Stimulated activated CD4-positive, alpha-beta T cell treated with anti-CD3 and anti-CD28 coated beads, Interleukin-12 subunit alpha, Interleukin-12 subunit beta, amount 100 ng/mL, for 24 hours (primary cell): ENCODE data around the gene VPS13D.
"Not testable (repeated sequence)": the region's sequence is repeated elsewhere in the genome, so short reads cannot be mapped to it uniquely, and the experiment has no call there.

Source experiments
- DNase-seq, 2 experiments: peaks; one replicate each; pipeline ENCODE4 v3.0.0-alpha.2; 2020; ENCODE audit warnings: low read depth in 2 of 2

The VPS13D gene

DNA sequence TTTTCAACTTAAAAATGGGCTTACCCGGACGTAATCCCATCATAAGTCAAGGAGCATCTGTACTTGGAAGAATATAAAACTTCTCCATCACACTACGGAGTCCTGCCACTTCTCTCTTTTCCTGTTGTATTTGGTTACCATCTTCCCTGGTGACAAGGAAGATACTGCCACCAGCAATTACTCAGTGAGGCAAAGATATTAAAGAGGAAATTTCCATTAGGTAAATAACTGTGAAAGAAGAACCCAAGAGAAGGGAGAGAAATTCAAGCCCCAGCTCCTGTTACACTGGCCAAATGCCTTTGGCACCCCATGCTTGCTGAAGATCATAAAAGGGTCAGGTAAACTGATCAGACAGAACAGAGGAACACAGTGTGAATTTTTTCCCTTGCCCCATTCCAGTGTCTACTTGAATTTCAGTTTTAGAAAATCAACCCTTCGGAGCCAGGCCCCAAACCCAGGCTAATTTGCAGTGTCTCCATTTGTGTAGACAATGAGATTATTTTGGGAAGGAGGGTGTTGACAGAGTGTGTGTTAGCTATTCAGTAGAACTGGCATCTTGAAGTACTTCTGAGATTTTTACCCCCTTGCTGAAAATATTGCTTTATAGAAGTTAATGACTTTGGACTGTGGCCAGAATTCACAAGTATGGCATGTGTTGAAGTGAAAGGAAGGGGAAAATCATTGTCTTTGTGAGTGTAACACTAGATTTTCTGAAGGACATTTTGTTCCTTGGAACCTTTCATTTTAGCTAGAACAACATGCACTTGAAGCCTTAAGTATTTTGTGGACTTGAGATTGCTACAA, 221.1 kb downstream of the VPS13D start:
- DNase-seq, result no peak

DNA sequence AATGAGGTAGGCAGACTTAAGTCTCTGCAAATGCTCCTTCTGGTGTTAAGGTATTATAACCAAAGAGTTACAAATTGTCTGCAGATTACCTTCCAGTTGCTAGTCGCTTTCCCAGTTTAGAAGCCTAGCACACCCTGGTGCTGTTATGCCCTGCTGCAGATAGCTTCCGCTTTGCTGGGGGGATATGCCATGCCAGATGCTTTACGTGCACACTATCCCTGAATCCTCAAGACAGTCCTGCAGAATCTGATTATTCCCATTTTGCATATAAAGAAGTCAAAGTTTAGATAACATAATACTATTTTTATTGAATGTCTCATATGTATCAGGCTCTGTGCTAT, 221.7 kb downstream of the VPS13D start:
- DNase-seq, result no peak

DNA sequence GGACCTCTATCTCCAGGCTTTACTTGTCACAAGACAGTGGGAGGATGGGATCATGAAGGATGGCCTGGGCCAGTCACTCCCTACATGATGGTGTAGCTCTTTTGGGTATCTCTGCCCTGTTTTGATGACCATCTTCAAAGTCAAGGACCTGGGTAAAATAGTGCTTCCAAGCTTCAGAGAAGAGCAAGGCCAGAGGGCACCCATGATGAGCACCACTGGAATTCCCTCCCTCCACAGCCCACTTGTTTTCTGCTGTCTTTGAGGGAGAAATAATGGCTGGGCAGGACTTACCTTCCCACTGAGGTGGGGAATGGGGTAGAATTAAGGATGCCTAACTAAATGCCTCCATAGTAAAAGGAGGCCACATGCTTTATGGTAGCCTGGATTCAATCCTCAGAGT, 222.4 kb downstream of the VPS13D start:
- DNase-seq, result no peak

DNA sequence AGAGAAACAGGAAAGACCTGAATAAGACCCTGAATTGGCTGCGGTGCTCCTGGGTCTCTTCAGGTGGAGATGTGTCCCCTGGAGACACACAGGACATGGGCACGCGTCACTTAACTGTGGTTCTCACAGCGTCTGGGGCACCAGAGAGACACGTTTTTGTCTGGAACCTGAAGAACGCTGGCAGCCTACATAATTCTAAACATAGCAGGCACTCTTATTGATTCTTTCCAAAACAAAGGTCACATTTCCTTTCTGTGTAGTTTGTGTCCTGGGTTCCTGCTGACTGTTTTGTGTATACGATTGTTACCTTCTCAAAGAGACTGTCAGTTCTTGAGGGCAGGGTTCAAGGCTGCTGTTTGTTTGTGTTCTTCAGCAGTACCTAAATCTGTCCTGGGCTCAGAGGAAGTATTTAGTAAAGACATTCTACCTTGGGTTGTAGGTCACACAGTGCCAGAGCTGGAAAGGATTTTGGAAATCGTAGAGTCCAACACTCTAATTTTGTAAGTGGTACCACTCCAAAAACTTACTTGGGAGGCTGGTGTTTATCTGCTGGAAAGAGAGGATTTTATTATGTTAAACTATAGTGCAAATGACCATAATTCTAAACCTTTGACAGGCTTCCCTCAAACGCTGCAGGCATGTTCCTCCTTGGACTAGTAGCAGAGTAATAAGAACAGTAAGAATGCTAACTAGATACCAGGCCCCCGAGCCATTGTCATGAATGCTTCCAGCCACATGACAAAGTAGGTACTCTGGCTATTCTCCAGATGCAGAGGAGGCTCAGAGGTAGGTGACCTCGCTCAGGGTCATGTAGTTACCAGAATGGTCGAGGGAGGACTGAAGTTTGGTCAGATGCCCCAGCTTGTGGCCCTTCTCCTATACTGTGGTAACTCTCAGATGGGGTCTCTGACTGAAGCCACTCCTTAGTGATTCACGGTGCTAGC, 223.8 kb downstream of the VPS13D start:
- no peak for DNase-seq

DNA sequence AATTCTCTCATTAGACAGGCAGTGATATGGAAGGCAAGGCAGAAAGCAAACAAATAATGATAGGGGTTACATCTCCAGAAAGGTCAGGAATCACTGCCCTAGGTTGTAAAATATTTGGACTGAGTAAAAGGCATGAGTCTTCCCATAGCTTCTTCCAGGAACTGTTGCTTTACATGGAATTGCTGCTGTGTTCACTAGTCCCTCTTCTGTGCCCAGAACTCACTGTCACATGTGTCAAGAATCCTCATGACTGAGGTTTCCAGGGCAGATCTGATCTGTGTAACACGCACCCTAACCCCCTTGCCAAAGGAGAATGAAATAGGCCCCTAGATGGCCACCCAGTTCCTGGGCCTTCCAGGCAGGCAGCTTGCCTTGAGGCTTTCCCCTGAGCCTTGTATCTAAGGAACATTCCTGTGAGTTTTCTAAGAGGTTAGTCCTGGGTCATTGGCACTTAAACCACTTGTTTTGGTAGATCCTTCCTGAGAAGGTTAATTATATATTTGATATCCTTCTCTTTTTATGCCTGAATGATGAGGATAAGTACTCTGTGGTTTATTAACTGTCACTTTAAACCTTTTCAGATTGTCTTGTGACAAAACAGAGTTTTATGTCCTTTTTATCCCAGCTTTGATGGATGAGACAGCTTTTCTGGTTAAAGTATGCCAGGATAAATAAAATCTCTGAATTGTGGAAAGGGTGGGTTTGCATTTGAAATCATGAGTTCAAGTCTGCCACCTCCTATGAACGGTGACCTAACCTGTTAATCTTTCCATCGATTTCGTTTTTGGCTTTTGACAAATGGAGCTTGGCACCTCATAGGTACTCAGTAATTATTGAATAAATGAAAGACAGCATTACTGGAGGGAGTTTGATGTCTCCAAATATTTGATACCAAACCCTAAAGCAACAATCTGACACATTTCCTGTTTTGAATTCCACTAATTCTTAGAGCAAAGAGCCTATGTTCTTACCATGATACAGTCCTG, 224.9 kb downstream of the VPS13D start:
- DNase-seq, result no peak

DNA sequence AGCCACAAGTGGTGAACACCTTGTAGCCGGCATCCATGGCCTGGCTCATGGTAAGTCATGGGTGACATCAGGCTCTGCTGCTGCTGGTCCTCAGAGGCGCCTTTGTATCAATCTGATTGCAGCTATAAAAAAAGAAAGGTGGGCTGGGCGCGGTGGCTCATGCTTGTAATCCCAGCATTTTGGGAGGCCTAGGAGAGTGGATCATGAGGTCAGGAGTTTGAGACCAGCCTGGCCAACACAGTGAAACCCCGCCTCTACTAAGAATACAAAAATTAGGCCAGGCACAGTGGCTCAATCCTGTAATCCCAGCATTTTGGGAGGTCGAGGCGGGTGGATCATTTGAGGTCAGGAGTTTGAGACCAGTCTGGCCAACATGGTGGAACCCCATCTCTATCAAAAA, 226.3 kb downstream of the VPS13D start:
- DNase-seq, result not testable (repeated sequence)

DNA sequence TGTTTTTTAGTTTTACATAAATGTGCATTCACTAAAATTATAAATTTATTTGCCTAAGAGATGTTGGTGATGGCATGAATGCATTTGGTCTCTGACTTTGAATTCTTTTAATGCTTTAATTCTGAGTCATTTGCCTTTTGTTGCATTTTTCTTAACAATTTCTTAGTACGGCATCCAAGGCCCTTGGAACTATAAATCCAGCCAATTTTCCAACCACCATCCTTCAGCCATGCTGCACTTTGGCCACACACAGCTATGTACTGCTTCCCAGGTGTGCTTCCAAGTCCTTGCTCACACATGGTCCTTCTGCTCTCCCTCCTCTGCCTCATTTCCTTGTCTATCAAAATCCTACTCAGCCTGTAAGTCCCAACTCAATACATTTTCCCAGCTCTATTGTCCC, 227.1 kb downstream of the VPS13D start:
- DNase-seq, result no peak

DNA sequence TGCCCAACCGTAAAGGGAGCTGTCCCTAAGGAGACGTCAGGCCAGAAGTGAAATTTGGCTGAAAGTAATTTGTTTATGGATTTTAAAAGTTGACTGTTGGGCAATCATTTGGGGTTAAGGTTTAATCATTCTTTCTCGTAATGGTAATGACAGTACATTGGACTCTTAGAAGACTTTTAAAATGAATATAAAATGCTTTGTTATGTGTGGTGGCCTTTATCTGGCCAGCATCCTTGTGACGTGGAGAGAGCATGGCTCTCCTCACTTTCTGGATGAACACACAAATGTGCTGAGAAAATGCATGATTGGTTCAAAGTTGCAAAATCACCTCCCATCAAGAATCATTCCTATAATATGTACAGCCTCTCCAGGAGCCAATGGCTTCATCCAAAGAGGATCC, 227.9 kb downstream of the VPS13D start:
- DNase-seq, result no peak

DNA sequence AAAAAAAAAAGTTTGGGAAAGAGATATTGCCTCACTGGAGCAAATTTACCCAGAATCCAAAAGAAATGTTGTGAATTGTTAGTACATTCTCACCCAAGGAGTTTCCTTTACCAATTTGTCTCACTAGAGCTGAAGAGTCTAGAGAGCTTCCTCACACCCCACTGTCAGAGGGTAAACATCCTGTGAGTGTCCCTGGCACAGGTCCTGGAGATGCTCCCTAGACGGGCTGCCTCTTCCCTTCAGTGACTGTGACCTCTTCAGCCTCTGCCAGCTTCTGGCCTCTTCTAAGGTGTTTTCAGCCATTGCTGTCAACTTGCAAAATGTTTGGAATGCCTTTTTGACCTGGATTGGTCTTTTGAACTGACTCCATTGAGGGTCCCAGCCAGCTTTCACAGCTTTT, 228.7 kb downstream of the VPS13D start:
- no peak for DNase-seq

DNA sequence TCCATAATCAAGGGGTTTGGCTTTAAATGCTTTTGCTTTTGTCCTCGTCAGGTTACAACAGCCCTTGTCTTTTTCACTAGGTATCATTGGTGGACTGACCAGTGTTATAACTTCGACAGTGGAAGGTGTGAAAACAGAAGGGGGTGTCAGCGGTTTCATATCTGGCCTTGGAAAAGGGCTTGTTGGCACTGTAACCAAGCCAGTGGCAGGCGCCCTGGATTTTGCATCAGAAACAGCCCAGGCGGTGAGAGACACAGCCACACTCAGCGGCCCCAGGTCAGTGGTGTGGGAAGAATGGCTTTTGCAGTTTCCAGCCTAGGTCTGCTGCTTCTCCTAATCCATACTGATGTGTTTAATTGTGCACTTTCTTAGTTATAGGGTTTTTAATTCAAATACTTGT, 230.3 kb downstream of the VPS13D start:
- no peak for DNase-seq

DNA sequence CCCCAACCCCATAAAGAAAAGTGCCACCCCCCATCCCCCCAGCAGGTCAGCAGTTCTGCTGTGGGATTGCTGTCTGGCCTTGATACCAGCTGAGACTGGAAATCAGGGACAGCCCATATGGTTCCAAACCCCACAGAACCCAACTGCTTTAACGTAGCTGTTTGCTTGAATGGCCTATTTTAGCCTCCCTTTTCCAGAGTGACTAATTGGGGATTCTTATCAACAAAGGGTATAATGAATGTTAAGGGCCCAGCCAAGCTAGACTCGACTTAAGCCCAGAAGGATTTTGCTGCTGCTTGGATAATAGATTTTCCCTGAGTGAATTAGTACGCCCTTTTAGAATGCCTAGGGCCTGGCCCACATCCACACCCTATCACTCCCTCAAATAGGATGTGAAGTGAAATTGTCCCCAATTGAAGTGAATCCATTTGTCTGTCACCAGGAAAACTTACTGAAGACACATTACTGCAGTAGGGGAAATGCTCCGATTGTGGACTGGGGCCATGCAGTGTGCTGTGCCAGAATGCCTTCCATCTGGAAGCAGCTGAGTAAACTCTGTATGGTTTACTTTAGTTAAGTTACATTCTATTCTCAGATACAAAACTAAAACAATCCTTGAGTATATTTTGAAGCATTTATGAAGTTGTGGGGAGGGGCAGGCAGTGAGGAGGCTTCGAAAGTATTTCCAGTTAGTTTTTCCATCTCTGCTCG, 231.2 kb downstream of the VPS13D start:
- DNase-seq, result no peak

DNA sequence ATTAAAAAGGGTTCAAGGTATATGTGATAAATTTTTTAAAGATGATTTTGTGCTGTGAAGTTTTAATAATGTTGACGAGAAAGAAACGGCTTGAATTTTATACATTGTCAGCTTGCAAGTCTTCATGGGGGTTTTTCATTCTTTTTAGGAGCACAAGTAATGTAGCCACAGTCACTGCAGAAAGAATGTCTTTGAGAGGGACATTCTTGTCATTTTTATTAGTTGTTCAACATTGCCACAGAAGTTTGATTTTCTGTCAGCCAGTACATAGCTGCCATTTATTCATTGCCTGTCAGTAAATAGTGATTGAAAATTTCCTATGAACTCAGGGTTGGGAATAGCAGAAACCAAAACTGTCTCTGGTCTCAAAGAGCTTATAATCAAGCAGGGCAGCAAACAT, 231.9 kb downstream of the VPS13D start:
- DNase-seq, result no peak

DNA sequence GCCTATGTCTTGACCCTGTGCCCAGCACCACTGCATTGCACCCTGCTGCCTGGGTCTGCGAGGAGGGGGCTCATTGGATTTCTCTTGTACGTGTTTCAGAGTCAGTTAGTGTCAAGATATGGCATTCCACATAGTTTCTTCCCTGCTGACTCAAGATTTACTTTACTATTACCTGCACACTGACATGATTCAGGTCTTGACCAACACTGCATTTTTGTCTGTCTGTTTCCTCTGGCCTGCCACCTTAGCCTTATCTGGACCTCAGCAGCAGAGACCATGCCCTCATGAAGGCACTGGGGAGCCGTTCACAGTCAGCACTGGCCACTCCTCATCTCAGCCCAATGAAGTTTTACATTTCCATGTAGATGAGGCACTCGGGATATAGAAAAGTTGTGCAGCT, 232.8 kb downstream of the VPS13D start:
- no peak for DNase-seq

DNA sequence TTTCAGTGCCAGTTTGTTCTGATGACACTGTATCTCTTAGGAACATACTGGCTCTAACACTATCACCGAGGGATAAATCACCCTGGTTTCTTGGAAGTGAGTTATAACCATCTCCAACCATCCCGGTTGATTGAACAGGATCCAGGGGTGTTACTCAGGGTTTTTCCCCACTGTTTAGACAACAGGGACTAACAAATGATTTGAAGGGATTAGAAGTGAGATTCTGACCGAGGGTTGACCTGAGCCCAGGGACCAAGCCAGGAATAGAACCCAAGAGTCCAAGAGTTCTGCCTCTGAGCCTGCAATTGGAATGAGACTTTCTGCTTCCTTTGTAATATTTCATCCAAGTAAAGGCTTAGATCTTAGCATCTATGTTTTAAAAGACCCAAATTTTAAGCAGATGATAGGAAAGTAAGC, 234.2 kb downstream of the VPS13D start:
- DNase-seq, result no peak

DNA sequence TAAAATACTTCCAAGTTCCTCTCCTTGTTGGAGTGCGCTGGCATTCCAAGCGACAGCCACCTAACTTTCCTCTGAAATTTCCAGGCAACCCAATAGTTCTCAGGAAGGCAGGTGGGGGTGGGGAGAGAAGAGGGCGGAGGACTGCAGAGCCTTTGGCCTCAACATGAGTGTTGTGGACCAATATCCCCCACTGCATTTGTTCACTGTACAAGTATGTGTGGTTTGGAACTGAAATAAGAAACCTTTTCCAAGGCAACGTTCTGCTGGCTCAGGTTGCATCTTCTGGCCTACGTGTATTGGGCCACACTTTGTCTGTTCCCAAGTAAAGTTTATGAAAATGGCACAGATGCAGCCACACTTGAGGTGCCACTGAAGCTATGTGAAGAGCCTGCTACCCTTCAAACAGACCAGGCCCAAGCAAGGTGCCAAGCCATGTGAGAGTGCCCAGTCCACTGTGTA, 234.8 kb downstream of the VPS13D start:
- DNase-seq, result no peak

DNA sequence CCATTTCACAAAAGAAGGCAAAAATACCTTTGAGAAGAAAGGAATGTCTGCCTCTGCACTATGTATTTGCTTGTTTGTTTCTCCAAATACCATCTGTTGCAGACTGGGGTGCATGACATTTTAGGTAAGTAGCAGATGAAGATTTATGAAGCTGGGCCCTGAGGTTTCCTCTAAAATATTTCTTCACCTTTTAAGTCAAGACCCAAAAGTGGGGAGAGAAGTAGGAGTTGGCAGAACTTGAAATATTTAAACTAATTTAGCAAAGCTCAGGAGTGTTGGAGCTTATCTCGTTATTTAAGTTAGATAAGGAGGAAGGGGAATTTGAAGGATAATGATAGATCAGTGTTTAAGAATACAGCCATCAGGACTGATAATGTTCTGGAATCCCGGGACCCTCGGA, 235.3 kb downstream of the VPS13D start:
- no peak for DNase-seq

DNA sequence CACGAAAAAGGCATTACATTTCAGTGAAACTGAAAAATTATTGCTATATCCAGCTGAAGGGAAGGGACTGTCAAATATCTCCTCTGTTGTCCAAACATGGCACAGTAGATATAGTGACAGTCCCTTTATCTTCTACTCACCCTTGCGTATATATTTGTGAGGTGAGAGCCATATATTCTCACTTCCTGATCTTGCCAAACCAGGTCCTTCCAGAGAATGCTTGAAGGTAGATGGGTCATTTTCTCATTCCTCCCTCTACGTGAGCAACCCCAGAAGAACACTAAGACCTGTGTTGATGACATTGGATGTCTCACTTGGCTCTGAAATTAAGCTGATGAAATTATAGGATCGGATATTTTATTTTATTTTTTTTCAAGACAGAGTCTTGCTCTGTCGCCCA, 237.0 kb downstream of the VPS13D start:
- no peak for DNase-seq

DNA sequence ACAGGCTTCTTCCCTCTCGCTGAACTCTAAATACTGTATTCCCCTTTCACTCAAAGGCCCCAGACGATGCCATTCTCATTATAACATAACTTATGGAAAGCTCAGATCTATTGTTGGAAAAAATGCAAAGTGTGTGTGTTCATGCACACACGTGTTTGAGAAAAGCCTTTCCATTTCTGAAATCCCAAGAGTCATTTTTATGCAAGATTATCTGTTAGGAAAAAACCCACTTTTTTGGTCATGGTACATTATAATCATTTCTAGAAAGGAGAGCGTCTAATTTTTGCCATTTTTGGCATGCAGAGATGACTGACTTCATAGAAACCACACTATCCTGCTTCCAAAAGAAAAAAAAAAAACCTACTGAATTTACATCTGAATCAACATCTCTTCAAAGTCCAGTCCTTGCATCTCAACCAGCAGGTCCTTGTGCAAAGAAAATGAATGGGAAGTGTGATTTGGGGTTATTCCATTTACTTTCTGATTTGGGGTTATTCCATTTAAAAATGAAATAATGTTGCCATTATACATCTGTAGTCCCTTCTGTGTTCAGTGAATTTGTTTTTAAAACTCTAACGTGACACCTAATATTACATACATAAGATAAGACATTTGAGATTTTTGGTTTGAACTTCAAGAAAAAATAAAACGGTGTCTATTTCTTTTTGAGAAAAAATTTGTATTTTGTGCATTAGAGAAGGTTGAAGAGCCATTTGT, 237.9 kb downstream of the VPS13D start:
- no peak for DNase-seq

DNA sequence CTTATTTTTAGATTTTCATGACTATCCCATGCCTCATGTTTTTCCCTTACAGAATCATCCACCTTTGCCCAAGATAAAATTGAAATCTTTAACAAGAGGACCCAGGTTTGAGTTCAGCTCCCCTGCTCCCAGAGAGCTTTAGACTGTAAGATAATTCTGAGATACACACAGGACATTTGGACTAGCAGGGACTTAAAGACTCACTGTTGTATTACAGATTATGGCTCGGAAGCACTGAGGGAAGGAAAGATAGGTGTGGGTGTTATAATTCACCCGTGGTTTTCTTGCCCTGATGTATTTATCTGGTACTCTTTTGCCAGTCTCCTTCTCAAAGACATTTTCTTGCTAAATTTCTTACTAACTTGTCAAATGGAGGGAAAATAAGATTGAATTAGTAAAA, 238.5 kb downstream of the VPS13D start:
- DNase-seq, result no peak

DNA sequence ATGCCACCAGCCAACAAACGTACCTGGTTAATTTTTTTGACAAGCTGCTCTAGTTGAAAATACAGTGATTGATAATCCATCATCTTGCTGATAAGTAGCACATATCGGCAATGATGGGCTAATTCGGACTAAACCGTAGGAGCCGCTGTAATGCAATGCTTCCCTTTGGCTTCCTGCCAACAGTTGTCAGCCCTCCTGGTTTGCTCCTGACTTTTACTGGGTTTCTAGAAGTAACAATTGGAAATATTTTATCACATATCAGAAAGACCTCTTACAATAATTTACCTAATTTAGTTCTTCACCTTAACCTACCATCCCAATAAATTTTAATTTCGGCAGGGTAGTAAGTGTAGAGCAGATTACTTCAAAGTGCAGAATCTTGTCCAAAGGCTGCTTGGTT, 239.7 kb downstream of the VPS13D start:
- DNase-seq, result no peak
